HG03571 (cell line): ENCODE results near the gene ROCK2.

Source experiments
- ATAC-seq: cut with Tn5 transposase; IDR thresholded peaks from one replicate; pipeline ENCODE4 v1.9.1; 2021; ENCODE audit not compliant: unreplicated experiment

The ROCK2 gene

DNA sequence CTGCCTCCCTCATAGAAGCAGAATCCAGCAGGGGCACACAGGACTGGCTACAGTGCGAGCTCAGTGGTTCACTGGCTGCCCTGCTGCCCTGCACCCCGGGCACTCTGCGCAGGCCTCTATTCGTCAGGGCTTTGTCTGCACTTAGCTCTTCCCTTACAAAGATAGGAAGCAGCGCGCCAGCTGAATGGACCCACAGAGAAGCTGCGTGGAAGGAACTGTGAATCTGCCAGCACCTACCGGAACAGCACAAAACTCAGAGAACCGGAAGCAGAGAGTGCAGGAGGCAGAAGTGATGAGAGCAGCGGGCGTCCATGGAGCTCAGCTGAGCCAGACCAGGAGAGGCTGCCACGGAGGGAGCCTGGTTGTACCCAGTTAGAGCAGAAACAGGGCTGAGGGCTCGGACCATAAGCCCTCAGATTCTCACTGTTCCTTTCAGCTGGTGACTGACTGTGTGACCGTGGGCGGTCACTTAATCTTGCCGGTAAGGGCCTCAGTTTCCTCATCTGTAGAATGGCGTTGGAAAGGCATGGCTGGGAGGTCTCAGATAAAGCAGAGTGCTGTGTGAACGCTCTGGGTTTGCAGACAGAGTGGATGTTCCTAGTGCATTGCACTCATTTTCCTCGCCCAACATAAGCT is 212.3 kb downstream of the ROCK2 start:
- no peak for ATAC-seq

DNA sequence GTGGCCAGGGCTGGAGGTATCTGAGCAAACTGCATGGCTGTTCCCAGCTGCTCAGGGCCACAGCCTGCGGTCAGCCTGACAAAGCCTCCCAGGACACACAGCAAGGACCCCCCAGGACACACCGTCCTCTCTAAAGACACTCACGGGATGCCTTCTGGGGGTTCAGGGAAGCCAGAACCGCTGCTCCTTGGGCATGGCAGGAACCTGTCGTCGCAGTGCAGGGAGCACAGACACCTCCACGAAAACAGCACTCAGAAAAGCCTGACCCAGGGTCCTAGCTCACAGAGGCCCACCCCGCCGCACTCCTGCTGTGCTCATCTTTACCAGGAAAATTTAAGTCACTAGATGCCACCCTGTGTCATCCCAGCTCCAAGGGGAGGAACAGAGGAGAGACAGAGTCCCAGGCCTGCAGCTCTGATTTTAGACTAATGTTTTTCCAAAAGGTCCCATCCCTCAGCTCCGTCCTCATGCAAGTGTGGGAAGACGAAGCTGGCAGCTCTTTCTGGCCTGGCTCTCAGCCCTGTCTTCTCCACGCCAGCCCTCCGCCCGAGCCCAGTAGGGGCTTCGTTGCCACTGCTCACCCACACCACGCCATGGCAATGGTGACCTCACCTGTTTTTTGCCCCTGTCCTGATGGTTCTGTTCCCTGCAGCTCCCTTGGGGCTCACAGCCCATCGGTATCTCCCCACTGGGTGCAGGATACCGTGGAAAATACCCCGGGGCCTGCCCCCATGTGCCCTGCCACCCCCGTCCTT is 213.1 kb downstream of the ROCK2 start:
- ATAC-seq, result no peak
